Measurements from ENCODE around the gene SUGCT.

SUGCT gene

GRCh38 chr7:40418983-40419382 lies 284.2 kb downstream of the SUGCT start:
- DNase-seq = no peak

- DNase-seq = no peak
These were observed 285.0 kb downstream of the SUGCT start for GRCh38 chr7:40419806-40420205.

- DNase-seq = no peak
These were observed 286.6 kb downstream of the SUGCT start for GRCh38 chr7:40421433-40421832.

- DNase-seq = no peak
These were observed 290.9 kb downstream of the SUGCT start for GRCh38 chr7:40425696-40426095.

- DNase-seq = no peak
These were observed 293.6 kb downstream of the SUGCT start for GRCh38 chr7:40428421-40428820.

GRCh38 chr7:40429826-40430225 lies 295.0 kb downstream of the SUGCT start:
- no peak for DNase-seq

GRCh38 chr7:40432046-40432445 lies 297.2 kb downstream of the SUGCT start:
- DNase-seq = no peak

GRCh38 chr7:40436710-40437109 lies 301.9 kb downstream of the SUGCT start:
- DNase-seq = no peak

- DNase-seq = no peak
These were observed 302.7 kb downstream of the SUGCT start for GRCh38 chr7:40437498-40437897.

- no peak for DNase-seq
These were observed 303.3 kb downstream of the SUGCT start for GRCh38 chr7:40437936-40438634.

GRCh38 chr7:40439686-40440085 lies 304.9 kb downstream of the SUGCT start:
- DNase-seq = no peak

- no peak for DNase-seq
These were observed 312.5 kb downstream of the SUGCT start for GRCh38 chr7:40447345-40447744.

- no peak for DNase-seq
These were observed 320.7 kb downstream of the SUGCT start for GRCh38 chr7:40455485-40455884.

- no peak for DNase-seq
These were observed 323.1 kb downstream of the SUGCT start for GRCh38 chr7:40457776-40458480.

- DNase-seq = no peak
These were observed 328.6 kb downstream of the SUGCT start for GRCh38 chr7:40463446-40463845.

- DNase-seq = no peak
These were observed 334.4 kb downstream of the SUGCT start for GRCh38 chr7:40468891-40469864.

- no peak for DNase-seq
These were observed 335.3 kb downstream of the SUGCT start for GRCh38 chr7:40470091-40470592.

GRCh38 chr7:40470817-40471216 lies 336.0 kb downstream of the SUGCT start:
- no peak for DNase-seq

- no peak for DNase-seq
These were observed 337.1 kb downstream of the SUGCT start for GRCh38 chr7:40471891-40472290.

GRCh38 chr7:40474790-40475680 lies 340.2 kb downstream of the SUGCT start:
- DNase-seq = no peak

- no peak for DNase-seq
These were observed 340.8 kb downstream of the SUGCT start for GRCh38 chr7:40475681-40475982.

GRCh38 chr7:40477094-40477493 lies 342.3 kb downstream of the SUGCT start:
- no peak for DNase-seq
